ENCODE results near the gene LUC7L.
"Not testable (repeated sequence)": the region's sequence is repeated elsewhere in the genome, so short reads cannot be mapped to it uniquely, and the experiment has no call there.

Gene LUC7L

DNA sequence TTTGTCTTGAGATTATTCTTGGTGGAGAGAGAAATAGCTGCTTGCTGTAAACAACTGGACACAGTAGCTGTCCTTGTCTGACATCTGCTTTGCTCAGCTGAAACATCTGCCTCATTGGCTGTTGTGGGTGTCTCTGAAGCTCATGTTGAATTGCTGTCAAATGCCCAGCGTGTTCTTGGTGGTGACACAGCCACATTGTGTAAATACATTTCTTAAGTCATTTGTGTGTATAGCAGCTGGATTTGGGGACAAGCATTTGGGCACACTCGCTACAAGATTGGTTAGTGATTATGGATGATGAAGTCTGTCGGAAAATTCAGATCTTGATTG is 10.7 kb upstream of the LUC7L start:
- DNase-seq (ENCODE audit: low read depth) = peak; percentile 34
- no peak for TF ChIP-seq CTCF (conservative IDR thresholded peaks at IDR 0.05; ENCODE audit: low read length)

GRCh38 chr16:234468-235305 is 5.4 kb upstream of the LUC7L start, which contains the start of gene FAM234A:
Gene FAM234A, plus strand, starts transcription at chr16:234821. Its CDS starts 19,593 bp downstream, at chr16:254414.
- TF ChIP-seq CTCF (conservative IDR thresholded peaks at IDR 0.05; ENCODE audit: low read length) = peak; percentile 45
- peak within 1 kb of the TSS; percentile 95 for H3K4me3 ChIP-seq (ENCODE audit: low read length)
- peak; percentile 86 for DNase-seq (ENCODE audit: low read depth)

More for the DNA sequence above, 10.7 kb upstream of the LUC7L start:
- no peak overlapping the region for H3K4me3 ChIP-seq (ENCODE audit: low read length)

DNA sequence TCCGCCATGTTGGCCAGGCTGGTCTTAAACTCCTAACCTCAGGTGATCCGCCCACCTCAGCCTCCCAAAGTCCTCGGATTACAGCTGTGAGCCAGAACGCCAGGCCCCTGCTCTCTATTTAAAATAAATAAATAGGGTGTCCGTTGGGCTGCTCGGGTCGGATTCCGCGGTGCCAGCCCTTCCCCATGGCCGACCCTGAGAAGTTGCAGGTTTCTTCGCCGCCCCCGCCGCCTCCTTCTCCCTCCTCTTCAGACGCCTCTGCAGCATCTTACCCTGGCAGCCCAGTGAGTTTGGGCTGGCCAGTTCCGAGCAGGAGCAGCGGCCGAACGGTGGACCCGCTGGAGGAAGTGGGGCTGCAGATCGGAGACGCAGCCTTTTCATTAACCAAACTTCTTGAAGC is 1.7 kb upstream of the LUC7L start:
- no peak overlapping the region for H3K4me3 ChIP-seq (ENCODE audit: low read length)
- TF ChIP-seq CTCF (conservative IDR thresholded peaks at IDR 0.05; ENCODE audit: low read length) = no peak
- no peak for DNase-seq (ENCODE audit: low read depth)

- not testable (repeated sequence) for DNase-seq (ENCODE audit: low read depth); H3K4me3 ChIP-seq (ENCODE audit: low read length)
Observed at GRCh38 chr16:230351-230750, 1.1 kb upstream of the LUC7L start.

DNA sequence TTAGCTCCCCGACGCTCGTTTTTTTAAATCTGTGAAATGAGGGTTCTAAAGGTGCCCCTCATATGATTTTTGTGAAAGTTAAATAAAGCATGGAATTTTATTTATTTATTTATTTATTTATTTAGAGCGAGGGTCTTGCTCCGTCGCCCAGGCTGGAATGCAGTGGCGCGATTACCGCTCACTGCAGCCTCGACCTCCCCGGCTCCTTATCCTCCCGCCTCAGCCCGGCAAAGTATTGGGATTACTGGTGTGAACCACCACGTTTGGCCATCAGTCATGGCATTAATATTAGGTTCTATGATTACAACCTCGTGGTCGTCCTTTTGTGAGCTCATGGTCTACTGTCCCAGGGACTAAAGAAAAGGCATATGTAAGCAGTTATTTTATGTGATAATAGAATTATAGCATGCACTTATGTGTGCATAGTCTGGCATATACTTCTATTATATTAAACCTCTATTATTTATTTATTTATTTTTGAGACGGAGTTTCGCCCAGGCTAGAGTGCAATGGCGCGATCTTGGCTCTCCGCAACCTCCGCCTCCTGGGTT is 557 bp upstream of the LUC7L start:
- H3K4me3 ChIP-seq (ENCODE audit: low read length) = peak overlapping the region; percentile 93
- TF ChIP-seq CTCF (conservative IDR thresholded peaks at IDR 0.05; ENCODE audit: low read length) = no peak
- no peak for DNase-seq (ENCODE audit: low read depth)

- DNase-seq (ENCODE audit: low read depth) = no peak
- TF ChIP-seq CTCF (conservative IDR thresholded peaks at IDR 0.05; ENCODE audit: low read length) = no peak
- H3K4me3 ChIP-seq (ENCODE audit: low read length) = peak overlapping the region; percentile 93
Observed at GRCh38 chr16:228151-228851, 948 bp downstream of the LUC7L start.

- no peak for DNase-seq (ENCODE audit: low read depth)
- no peak for TF ChIP-seq CTCF (conservative IDR thresholded peaks at IDR 0.05; ENCODE audit: low read length)
- H3K4me3 ChIP-seq (ENCODE audit: low read length) = no peak overlapping the region
Observed at GRCh38 chr16:220021-220420, 9.2 kb downstream of the LUC7L start.

Measured in AG10803 (cell line).